ENCODE data around the gene SLC35F1.

Gene SLC35F1

DNA sequence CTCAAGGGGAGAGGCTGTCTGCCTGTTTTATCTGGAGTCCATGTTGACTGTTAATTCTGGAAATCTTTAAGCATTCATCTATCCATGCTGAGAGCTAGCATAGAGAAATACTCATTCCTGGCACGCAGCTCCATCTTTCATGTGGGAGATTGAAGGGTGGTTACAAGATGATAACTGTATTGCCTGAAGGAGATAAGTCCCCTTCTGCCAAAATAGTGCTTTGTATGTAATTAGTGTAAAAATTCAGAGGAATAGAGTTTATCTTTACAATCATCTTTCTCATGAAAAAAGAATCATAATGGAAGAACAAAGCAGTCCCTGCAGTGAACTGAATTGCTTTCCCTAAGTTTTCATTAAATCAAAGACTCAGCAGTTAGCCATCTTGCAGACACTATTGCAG is 256.5 kb downstream of the SLC35F1 start:
- CTCF ChIA-PET = interaction anchor here (0.8 kb wide), 1 partner anchor 21 kb away, joined by 3 read pairs; no protein-coding TSS in a partner anchor
- TF ChIP-seq ZBTB20 (tag by site-specific recombination; IDR thresholded peaks at IDR 0.05) = peak; percentile 58; the same call in 1 of the 2 replicates
- TF ChIP-seq TCF7L2 (IDR thresholded peaks at IDR 0.05; ENCODE audit: borderline replicate concordance, low read depth, low read length) = peak; percentile 65; the same call in 1 of the 2 replicates
- TF ChIP-seq ZNF19 (tag by site-specific recombination; IDR thresholded peaks at IDR 0.05; ENCODE audit: low read depth) = no peak
- TF ChIP-seq, protein P1, sequence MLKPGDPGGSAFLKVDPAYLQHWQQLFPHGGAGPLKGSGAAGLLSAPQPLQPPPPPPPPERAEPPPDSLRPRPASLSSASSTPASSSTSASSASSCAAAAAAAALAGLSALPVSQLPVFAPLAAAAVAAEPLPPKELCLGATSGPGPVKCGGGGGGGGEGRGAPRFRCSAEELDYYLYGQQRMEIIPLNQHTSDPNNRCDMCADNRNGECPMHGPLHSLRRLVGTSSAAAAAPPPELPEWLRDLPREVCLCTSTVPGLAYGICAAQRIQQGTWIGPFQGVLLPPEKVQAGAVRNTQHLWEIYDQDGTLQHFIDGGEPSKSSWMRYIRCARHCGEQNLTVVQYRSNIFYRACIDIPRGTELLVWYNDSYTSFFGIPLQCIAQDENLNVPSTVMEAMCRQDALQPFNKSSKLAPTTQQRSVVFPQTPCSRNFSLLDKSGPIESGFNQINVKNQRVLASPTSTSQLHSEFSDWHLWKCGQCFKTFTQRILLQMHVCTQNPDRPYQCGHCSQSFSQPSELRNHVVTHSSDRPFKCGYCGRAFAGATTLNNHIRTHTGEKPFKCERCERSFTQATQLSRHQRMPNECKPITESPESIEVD (tag by site-specific recombination; IDR thresholded peaks at IDR 0.05) = peak; percentile 64
- H3K27ac ChIP-seq (ENCODE audit: extremely low read depth, low read depth, low read length) = no peak overlapping the region

DNA sequence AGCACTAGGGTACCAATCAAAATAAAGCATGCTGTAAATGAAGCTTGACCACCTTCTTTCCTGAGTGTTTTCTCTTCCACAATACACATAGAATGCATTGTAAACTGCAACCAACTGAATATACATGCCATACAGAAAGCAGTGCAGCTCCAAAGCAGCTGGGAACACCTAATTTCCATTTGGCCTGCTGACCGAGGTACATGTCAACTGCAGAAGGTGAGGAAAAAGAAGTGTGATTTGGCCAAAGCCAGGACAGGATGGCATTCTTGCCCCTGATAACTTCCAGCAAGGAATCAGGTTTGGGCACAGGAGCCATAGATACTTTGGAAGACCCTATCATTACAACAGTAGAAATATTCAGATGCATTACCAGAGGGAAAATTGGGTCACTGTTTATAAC is 258.4 kb downstream of the SLC35F1 start:
- Histone ChIP-seq H3K36me3 (ENCODE audit: control insufficient read depth in 2 of 2, insufficient read depth in 1 of 2, low read length in 2 of 2) (no peaks in the 10 kb centered on the region), H3K9me3 (ENCODE audit: control insufficient read depth, insufficient read depth, low read depth, low read length) (no peaks in the 10 kb centered on the region), H3K4me3 (ENCODE audit: low read depth, low read length) (no peak overlapping the region), H3K4me1 (ENCODE audit: control insufficient read depth, insufficient read depth, low read length) (peaks cover 19% of the 10 kb centered on the region), H3K27ac (ENCODE audit: extremely low read depth, low read depth, low read length) (no peak overlapping the region)
- POLR2A ChIA-PET = no interaction called here
- CTCF ChIA-PET = interaction anchor here (0.7 kb wide), 1 partner anchor 573 kb away, joined by 3 read pairs; no protein-coding TSS in a partner anchor
- TF ChIP-seq ZNF510 (tag by site-specific recombination; IDR thresholded peaks at IDR 0.05; ENCODE audit: insufficient replicate concordance) (no peak), ZNF558 (tag by site-specific recombination; IDR thresholded peaks at IDR 0.05) (no peak), KLF8 (tag by site-specific recombination; IDR thresholded peaks at IDR 0.05) (no peak), ZNF24 (tag by site-specific recombination; IDR thresholded peaks at IDR 0.05) (no peak), HOXA7 (CRISPR knock-in tag; IDR thresholded peaks at IDR 0.05; ENCODE audit: borderline replicate concordance) (no peak), GLI4 (tag by site-specific recombination; IDR thresholded peaks at IDR 0.05) (no peak), SP3 (tag by site-specific recombination; IDR thresholded peaks at IDR 0.05) (no peak), KLF7 (tag by site-specific recombination; IDR thresholded peaks at IDR 0.05; ENCODE audit: borderline replicate concordance) (no peak), ZBTB7A (tag by site-specific recombination; IDR thresholded peaks at IDR 0.05; ENCODE audit: low read depth) (no peak), ZNF184 (tag by site-specific recombination; IDR thresholded peaks at IDR 0.05) (no peak), ZNF707 (tag by site-specific recombination; IDR thresholded peaks at IDR 0.05) (no peak), ZNF202 (tag by site-specific recombination; IDR thresholded peaks at IDR 0.05; ENCODE audit: borderline replicate concordance) (no peak), ZBTB21 (tag by site-specific recombination; IDR thresholded peaks at IDR 0.05) (no peak), ZNF394 (tag by site-specific recombination; IDR thresholded peaks at IDR 0.05; ENCODE audit: borderline replicate concordance) (no peak)
- TF ChIP-seq, protein P2, sequence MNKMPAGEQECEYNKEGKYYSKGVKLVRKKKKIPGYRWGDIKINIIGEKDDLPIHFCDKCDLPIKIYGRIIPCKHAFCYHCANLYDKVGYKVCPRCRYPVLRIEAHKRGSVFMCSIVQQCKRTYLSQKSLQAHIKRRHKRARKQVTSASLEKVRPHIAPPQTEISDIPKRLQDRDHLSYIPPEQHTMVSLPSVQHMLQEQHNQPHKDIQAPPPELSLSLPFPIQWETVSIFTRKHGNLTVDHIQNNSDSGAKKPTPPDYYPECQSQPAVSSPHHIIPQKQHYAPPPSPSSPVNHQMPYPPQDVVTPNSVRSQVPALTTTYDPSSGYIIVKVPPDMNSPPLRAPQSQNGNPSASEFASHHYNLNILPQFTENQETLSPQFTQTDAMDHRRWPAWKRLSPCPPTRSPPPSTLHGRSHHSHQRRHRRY (tag by site-specific recombination; IDR thresholded peaks at IDR 0.05) = no peak
- TF ChIP-seq, protein P3, sequence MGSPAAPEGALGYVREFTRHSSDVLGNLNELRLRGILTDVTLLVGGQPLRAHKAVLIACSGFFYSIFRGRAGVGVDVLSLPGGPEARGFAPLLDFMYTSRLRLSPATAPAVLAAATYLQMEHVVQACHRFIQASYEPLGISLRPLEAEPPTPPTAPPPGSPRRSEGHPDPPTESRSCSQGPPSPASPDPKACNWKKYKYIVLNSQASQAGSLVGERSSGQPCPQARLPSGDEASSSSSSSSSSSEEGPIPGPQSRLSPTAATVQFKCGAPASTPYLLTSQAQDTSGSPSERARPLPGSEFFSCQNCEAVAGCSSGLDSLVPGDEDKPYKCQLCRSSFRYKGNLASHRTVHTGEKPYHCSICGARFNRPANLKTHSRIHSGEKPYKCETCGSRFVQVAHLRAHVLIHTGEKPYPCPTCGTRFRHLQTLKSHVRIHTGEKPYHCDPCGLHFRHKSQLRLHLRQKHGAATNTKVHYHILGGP (tag by site-specific recombination; IDR thresholded peaks at IDR 0.05) = no peak
- TF ChIP-seq, protein P4, sequence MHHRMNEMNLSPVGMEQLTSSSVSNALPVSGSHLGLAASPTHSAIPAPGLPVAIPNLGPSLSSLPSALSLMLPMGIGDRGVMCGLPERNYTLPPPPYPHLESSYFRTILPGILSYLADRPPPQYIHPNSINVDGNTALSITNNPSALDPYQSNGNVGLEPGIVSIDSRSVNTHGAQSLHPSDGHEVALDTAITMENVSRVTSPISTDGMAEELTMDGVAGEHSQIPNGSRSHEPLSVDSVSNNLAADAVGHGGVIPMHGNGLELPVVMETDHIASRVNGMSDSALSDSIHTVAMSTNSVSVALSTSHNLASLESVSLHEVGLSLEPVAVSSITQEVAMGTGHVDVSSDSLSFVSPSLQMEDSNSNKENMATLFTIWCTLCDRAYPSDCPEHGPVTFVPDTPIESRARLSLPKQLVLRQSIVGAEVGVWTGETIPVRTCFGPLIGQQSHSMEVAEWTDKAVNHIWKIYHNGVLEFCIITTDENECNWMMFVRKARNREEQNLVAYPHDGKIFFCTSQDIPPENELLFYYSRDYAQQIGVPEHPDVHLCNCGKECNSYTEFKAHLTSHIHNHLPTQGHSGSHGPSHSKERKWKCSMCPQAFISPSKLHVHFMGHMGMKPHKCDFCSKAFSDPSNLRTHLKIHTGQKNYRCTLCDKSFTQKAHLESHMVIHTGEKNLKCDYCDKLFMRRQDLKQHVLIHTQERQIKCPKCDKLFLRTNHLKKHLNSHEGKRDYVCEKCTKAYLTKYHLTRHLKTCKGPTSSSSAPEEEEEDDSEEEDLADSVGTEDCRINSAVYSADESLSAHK (tag by site-specific recombination; IDR thresholded peaks at IDR 0.05) = no peak
- TF ChIP-seq, protein P5, sequence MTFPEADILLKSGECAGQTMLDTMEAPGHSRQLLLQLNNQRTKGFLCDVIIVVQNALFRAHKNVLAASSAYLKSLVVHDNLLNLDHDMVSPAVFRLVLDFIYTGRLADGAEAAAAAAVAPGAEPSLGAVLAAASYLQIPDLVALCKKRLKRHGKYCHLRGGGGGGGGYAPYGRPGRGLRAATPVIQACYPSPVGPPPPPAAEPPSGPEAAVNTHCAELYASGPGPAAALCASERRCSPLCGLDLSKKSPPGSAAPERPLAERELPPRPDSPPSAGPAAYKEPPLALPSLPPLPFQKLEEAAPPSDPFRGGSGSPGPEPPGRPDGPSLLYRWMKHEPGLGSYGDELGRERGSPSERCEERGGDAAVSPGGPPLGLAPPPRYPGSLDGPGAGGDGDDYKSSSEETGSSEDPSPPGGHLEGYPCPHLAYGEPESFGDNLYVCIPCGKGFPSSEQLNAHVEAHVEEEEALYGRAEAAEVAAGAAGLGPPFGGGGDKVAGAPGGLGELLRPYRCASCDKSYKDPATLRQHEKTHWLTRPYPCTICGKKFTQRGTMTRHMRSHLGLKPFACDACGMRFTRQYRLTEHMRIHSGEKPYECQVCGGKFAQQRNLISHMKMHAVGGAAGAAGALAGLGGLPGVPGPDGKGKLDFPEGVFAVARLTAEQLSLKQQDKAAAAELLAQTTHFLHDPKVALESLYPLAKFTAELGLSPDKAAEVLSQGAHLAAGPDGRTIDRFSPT (tag by site-specific recombination; IDR thresholded peaks at IDR 0.05) = no peak
- TF ChIP-seq, protein P6, sequence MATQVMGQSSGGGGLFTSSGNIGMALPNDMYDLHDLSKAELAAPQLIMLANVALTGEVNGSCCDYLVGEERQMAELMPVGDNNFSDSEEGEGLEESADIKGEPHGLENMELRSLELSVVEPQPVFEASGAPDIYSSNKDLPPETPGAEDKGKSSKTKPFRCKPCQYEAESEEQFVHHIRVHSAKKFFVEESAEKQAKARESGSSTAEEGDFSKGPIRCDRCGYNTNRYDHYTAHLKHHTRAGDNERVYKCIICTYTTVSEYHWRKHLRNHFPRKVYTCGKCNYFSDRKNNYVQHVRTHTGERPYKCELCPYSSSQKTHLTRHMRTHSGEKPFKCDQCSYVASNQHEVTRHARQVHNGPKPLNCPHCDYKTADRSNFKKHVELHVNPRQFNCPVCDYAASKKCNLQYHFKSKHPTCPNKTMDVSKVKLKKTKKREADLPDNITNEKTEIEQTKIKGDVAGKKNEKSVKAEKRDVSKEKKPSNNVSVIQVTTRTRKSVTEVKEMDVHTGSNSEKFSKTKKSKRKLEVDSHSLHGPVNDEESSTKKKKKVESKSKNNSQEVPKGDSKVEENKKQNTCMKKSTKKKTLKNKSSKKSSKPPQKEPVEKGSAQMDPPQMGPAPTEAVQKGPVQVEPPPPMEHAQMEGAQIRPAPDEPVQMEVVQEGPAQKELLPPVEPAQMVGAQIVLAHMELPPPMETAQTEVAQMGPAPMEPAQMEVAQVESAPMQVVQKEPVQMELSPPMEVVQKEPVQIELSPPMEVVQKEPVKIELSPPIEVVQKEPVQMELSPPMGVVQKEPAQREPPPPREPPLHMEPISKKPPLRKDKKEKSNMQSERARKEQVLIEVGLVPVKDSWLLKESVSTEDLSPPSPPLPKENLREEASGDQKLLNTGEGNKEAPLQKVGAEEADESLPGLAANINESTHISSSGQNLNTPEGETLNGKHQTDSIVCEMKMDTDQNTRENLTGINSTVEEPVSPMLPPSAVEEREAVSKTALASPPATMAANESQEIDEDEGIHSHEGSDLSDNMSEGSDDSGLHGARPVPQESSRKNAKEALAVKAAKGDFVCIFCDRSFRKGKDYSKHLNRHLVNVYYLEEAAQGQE (tag by site-specific recombination; IDR thresholded peaks at IDR 0.05) = no peak

More for the DNA sequence above, 256.5 kb downstream of the SLC35F1 start:
- no peaks in the 10 kb centered on the region for H3K36me3 ChIP-seq (ENCODE audit: control insufficient read depth in 2 of 2, insufficient read depth in 1 of 2, low read length in 2 of 2)
- H3K9me3 ChIP-seq (ENCODE audit: control insufficient read depth, insufficient read depth, low read depth, low read length) = no peaks in the 10 kb centered on the region
- peaks cover 20% of the 10 kb centered on the region for H3K4me1 ChIP-seq (ENCODE audit: control insufficient read depth, insufficient read depth, low read length)
- H3K4me3 ChIP-seq (ENCODE audit: low read depth, low read length) = no peak overlapping the region
- POLR2A ChIA-PET = no interaction called here
